ENCODE results near the gene DACT2. TPM values are rescaled to one million over a fixed set of nuclear protein-coding genes. Genes with fewer than 3 reads are reported as not detected.

The DACT2 gene
- total and polyA plus RNA-seq, 4 donors, result 0.25 to 2.8 (median 0.88) TPM

- H3K27me3 ChIP-seq (ENCODE audit: control insufficient read depth in 4 of 4, insufficient read depth in 4 of 4, low read length in 3 of 4), result no peaks in the 10 kb centered on the region
- no peak for DNase-seq (ENCODE audit: low spot score)
- TF ChIP-seq ATF3 (IDR thresholded peaks at IDR 0.05) (no peak), NR2F2 (IDR thresholded peaks at IDR 0.05) (no peak), SP1 (IDR thresholded peaks at IDR 0.05) (no peak), GABPA (IDR thresholded peaks at IDR 0.05 in 1 of 2, conservative IDR thresholded peaks at IDR 0.05 in 1 of 2) (no peak), FOXA1 (IDR thresholded peaks at IDR 0.05) (no peak), RAD21 (IDR thresholded peaks at IDR 0.05) (no peak), JUND (IDR thresholded peaks at IDR 0.05) (no peak)
- H3K36me3 ChIP-seq (ENCODE audit: control insufficient read depth in 4 of 4, insufficient read depth in 3 of 4, low read depth in 1 of 4, low read length in 3 of 4), result no peaks in the 10 kb centered on the region
- no peak overlapping the region for H3K4me3 ChIP-seq (ENCODE audit: low read depth in 1 of 3, low read length in 3 of 3)
- H3K9ac ChIP-seq (ENCODE audit: low read depth in 1 of 2, low read length in 2 of 2), result no peak overlapping the region
- no peaks in the 10 kb centered on the region for H3K4me1 ChIP-seq (ENCODE audit: control insufficient read depth in 4 of 4, insufficient read depth in 4 of 4, low read length in 3 of 4)
- H3K9me3 ChIP-seq (ENCODE audit: control insufficient read depth in 4 of 4, low read length in 3 of 4), result no peaks in the 10 kb centered on the region
- WGBS, result 94% methylated on average over 17 of the region's 17 CpGs
- no peak overlapping the region for H3K27ac ChIP-seq (ENCODE audit: low read depth in 1 of 2, low read length in 2 of 2)
These were observed 28.0 kb upstream of the DACT2 start for GRCh38 chr6:168347615-168348014.

- no peaks in the 10 kb centered on the region for H3K9me3 ChIP-seq (ENCODE audit: control insufficient read depth in 4 of 4, low read length in 3 of 4)
- H3K4me3 ChIP-seq (ENCODE audit: low read depth in 1 of 3, low read length in 3 of 3), result no peak overlapping the region
- no peak overlapping the region for H3K9ac ChIP-seq (ENCODE audit: low read depth in 1 of 2, low read length in 2 of 2)
- TF ChIP-seq EGR1 (IDR thresholded peaks at IDR 0.05; ENCODE audit: low read depth in 2 of 2), result no peak
- TF ChIP-seq GABPA (IDR thresholded peaks at IDR 0.05 in 1 of 2, conservative IDR thresholded peaks at IDR 0.05 in 1 of 2), result no peak
- no peak for TF ChIP-seq ZBTB33 (IDR thresholded peaks at IDR 0.05)
- no peak for TF ChIP-seq NR2F2 (IDR thresholded peaks at IDR 0.05)
- TF ChIP-seq SP1 (IDR thresholded peaks at IDR 0.05), result no peak
- TF ChIP-seq MAX (IDR thresholded peaks at IDR 0.05), result no peak
- no peak for TF ChIP-seq CTCF (IDR thresholded peaks at IDR 0.05; ENCODE audit: low read depth, low read length, missing input control)
- TF ChIP-seq ATF3 (IDR thresholded peaks at IDR 0.05), result no peak
- H3K27ac ChIP-seq (ENCODE audit: low read depth in 1 of 2, low read length in 2 of 2), result no peak overlapping the region
- WGBS, result 78% methylated on average over 7 of the region's 7 CpGs
- H3K27me3 ChIP-seq (ENCODE audit: control insufficient read depth in 4 of 4, insufficient read depth in 4 of 4, low read length in 3 of 4), result no peaks in the 10 kb centered on the region
- no peak for DNase-seq (ENCODE audit: low spot score)
- H3K36me3 ChIP-seq (ENCODE audit: control insufficient read depth in 4 of 4, insufficient read depth in 3 of 4, low read depth in 1 of 4, low read length in 3 of 4), result no peaks in the 10 kb centered on the region
- H3K4me1 ChIP-seq (ENCODE audit: control insufficient read depth in 4 of 4, insufficient read depth in 4 of 4, low read length in 3 of 4), result no peaks in the 10 kb centered on the region
These were observed 27.5 kb upstream of the DACT2 start for GRCh38 chr6:168347053-168347452.

GRCh38 chr6:168345896-168346754, 26.5 kb upstream of the DACT2 start:
- Histone ChIP-seq H3K9ac (ENCODE audit: low read depth in 1 of 2, low read length in 2 of 2) (no peak overlapping the region), H3K9me3 (ENCODE audit: control insufficient read depth in 4 of 4, low read length in 3 of 4) (no peaks in the 10 kb centered on the region), H3K36me3 (ENCODE audit: control insufficient read depth in 4 of 4, insufficient read depth in 3 of 4, low read depth in 1 of 4, low read length in 3 of 4) (no peaks in the 10 kb centered on the region), H3K4me1 (ENCODE audit: control insufficient read depth in 4 of 4, insufficient read depth in 4 of 4, low read length in 3 of 4) (no peaks in the 10 kb centered on the region), H3K27me3 (ENCODE audit: control insufficient read depth in 4 of 4, insufficient read depth in 4 of 4, low read length in 3 of 4) (no peaks in the 10 kb centered on the region), H3K27ac (ENCODE audit: low read depth in 1 of 2, low read length in 2 of 2) (no peak overlapping the region), H3K4me3 (ENCODE audit: low read depth in 1 of 3, low read length in 3 of 3) (no peak overlapping the region)
- no peak for DNase-seq (ENCODE audit: low spot score)
- WGBS, result 81% methylated on average over 33 of the region's 33 CpGs
- TF ChIP-seq CTCF (IDR thresholded peaks at IDR 0.05; ENCODE audit: low read depth, low read length, missing input control) (no peak), GABPA (IDR thresholded peaks at IDR 0.05 in 1 of 2, conservative IDR thresholded peaks at IDR 0.05 in 1 of 2) (no peak), EGR1 (IDR thresholded peaks at IDR 0.05; ENCODE audit: low read depth in 2 of 2) (no peak), TAF1 (conservative IDR thresholded peaks at IDR 0.05) (no peak), ZBTB33 (IDR thresholded peaks at IDR 0.05) (no peak), FOXA1 (IDR thresholded peaks at IDR 0.05) (no peak)

Data from liver (tissue), 9 donors.